Fibroblast of skin of left quadriceps (primary cell): ENCODE data around the gene UGT1A8.

Experiments
- DNase-seq, 2 experiments: peaks; one replicate each; pipeline ENCODE4 v3.0.0-alpha.2; 2013; ENCODE audit warnings: low read depth in 2 of 2

The UGT1A8 gene

DNA sequence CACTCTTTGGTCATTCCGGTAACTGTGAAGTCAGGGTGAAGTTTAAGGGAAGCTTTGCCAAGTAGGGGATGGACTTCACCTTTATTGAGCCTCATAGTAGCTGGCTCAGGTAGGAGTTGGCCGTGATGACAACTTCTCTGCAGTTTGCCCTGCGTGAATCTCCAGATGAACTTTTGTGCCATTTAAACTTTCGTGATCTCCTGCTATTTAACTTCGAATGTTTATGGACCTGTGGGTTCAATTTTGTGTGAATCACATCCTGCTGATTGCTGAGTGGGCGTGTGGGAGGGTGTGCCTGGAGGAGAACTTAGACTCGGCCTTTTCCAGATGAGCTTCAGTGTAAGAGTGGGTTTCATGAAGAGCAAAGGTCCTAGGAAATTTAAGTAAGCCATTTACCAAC, 146.8 kb downstream of the UGT1A8 start:
- no peak for DNase-seq

DNA sequence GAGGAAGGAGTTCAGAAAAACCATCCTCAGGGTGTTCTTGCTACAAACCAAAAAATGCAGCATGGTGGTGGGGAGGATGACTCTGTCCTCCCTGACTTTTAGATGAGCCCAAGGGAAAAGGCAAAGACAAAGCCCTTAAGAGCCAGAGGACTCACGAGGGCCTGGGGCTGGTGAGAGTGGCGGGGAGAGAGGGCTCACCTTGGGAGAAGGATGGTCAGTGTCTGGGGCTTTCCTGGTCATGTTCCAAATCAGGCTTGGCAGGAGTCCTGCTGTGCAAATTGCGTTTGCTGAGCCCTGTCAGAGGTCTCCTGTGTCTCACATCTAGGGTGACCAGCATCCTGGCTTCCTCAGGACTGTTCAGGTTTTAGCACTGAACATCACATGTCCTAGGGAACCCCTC, 147.3 kb downstream of the UGT1A8 start:
- DNase-seq = no peak

DNA sequence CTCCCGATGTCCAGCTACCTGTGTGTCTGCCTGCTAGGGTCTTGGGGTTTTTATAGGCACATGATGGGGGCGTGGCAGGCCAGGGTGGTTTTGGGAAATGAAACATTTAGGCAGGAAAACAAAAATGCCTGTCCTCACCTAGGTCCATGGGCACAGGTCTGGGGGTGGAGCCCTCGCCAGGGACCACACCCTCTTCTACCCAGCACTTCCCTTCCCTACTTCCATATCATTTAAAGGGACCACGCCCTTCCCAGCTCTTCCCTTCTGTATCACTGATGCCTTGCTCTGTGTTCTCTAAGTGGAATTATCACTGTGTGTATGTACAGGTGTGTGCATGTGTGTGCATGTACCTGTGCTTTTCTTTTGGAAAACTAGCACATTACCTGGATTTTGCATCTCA, 149.0 kb downstream of the UGT1A8 start:
- no peak for DNase-seq

DNA sequence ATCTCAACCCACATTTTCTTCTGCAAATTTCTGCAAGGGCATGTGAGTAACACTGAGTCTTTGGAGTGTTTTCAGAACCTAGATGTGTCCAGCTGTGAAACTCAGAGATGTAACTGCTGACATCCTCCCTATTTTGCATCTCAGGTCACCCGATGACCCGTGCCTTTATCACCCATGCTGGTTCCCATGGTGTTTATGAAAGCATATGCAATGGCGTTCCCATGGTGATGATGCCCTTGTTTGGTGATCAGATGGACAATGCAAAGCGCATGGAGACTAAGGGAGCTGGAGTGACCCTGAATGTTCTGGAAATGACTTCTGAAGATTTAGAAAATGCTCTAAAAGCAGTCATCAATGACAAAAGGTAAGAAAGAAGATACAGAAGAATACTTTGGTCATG, 150.6 kb downstream of the UGT1A8 start:
- DNase-seq = no peak

DNA sequence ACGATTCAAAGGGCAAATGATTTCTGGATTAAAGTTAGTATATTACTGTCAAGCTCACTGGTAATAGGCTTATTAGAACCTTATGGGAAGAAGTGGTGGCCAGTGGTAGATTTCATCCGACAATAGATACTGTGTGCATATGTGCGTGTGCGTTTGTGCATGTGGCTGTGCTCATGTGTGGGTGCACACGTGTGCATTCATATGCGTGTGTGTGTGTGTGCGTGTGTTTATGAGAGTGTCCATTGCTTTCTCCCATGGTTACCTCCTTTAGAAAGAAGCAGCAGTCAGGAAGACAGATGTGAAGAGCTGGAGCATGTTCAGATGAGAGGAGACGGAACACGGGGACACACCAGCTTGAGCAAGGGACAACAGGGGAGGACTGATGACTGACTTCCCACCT, 151.8 kb downstream of the UGT1A8 start:
- DNase-seq = no peak

DNA sequence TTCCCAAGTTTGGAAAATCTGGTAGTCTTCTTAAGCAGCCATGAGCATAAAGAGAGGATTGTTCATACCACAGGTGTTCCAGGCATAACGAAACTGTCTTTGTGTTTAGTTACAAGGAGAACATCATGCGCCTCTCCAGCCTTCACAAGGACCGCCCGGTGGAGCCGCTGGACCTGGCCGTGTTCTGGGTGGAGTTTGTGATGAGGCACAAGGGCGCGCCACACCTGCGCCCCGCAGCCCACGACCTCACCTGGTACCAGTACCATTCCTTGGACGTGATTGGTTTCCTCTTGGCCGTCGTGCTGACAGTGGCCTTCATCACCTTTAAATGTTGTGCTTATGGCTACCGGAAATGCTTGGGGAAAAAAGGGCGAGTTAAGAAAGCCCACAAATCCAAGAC, 154.7 kb downstream of the UGT1A8 start:
- no peak for DNase-seq

DNA sequence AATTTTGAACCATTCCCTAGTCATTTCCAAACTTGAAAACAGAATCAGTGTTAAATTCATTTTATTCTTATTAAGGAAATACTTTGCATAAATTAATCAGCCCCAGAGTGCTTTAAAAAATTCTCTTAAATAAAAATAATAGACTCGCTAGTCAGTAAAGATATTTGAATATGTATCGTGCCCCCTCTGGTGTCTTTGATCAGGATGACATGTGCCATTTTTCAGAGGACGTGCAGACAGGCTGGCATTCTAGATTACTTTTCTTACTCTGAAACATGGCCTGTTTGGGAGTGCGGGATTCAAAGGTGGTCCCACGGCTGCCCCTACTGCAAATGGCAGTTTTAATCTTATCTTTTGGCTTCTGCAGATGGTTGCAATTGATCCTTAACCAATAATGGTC, 155.2 kb downstream of the UGT1A8 start:
- no peak for DNase-seq

DNA sequence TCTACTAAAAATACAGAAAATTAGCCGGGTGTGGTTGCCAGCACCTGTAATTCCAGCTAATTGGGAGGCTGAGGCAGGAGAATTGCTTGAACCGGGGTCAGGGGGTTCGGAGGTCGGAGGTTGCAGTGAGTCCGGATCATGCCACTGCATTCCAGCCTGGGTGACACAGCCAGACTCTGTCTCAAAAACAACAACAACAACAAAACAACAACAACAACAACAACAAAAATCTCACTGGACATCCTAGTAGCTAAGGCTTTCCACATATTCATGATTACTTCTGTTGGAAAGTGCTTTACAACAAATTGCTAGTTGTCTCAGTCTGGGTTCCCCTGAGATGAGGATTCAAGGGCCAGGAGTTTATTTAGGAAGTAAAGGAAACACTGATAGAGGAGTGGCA, 156.4 kb downstream of the UGT1A8 start:
- no peak for DNase-seq

DNA sequence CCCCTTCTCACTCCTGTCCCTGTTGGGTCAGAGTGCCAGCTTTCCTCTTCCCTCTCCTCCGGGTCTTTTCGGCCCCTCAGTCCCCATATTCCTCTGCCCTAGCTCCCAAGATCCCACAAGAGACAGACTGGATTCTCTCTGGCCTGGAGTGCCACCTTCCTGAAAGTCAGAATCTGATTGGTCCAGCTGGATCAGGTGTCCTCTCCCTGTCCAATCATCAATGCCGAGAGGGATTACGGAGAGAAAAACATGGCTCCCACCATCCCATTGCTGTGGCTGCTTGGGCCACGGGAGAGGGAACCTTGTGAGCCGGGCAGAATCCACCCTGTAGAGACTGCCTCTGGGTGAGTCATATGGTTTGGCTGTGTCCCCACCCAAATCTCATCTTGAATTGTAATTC, 158.0 kb downstream of the UGT1A8 start:
- DNase-seq = no peak

DNA sequence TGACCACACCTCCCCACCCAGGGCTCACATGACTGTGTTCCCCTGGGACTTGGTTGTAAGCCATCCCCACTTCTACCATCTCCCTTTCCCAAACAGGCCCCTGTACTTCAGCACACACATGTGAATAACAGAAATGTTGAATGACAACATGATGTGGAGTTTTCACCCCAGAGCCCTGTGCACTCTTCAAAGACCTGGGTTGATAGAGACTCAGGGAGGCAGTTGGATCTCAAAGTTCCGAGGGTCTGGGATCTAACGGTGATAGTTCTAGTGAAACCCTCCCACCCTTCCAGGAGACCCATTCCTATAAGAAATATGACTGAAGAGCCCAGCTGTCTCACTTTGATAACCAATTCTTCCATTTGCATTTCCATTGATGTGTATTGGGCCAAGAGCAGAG, 160.6 kb downstream of the UGT1A8 start, which contains the start of gene MROH2A:
MROH2A (plus strand) TSS at position 301 of the 400 bp plus-strand sequence. CDS start 1,029 bp downstream, outside the sequence.
- no peak for DNase-seq

DNA sequence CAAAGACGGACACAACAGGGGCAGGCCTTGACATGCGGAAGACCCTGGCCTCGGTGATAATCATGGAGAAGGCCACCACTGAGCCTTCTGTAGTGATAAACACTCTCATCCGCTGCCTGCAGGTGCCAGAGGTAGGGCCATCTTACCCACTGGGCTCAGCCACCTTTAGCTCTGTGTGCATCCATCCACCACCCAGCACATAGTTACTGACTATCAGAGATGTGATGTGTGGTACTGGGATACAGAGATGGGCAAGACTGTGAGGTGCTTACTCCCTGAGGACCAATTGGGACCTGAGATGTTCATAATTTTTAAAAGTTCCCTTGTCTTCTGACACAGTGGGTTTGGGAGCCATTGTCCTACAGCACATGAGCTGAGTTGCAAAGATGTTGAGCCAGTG, 162.3 kb downstream of the UGT1A8 start:
- DNase-seq = no peak

DNA sequence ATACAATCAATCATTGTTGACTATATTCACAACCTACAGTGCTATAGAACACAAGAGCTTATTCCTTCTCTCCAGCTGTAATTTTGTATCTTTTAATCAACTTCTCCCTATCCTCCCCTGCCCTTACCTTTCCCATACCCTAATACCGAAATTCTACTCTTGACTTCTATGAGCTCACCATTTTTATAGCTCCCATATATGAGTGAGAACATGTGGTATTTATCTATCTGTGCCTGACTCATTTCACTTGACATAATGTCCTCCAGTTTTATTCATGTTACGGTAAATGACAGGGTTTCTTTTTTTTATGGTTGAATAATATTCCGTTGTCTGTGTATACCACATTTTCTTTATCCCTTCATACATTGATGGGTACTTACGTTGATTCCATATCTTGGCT, 163.3 kb downstream of the UGT1A8 start:
- DNase-seq = no peak

DNA sequence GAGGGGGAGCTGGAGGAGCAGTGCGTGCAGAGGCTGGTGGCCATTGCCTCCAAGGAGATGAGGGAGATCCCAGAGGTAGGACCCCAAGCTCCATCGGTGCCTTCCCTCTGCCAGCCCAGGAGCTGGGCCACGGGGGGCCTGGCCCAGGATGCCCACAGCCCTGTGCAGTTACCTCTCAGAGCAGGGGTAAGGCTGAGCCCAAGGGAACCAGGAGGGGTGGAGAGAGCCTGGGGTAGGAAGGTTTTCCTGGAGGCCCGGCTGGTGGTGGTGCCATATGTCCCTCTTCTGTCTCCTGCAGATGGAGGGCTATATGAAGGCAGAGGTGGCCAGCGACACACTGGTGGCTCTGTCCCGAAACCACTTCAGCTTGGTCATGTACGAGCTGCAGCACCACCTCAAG, 172.1 kb downstream of the UGT1A8 start:
- no peak for DNase-seq

DNA sequence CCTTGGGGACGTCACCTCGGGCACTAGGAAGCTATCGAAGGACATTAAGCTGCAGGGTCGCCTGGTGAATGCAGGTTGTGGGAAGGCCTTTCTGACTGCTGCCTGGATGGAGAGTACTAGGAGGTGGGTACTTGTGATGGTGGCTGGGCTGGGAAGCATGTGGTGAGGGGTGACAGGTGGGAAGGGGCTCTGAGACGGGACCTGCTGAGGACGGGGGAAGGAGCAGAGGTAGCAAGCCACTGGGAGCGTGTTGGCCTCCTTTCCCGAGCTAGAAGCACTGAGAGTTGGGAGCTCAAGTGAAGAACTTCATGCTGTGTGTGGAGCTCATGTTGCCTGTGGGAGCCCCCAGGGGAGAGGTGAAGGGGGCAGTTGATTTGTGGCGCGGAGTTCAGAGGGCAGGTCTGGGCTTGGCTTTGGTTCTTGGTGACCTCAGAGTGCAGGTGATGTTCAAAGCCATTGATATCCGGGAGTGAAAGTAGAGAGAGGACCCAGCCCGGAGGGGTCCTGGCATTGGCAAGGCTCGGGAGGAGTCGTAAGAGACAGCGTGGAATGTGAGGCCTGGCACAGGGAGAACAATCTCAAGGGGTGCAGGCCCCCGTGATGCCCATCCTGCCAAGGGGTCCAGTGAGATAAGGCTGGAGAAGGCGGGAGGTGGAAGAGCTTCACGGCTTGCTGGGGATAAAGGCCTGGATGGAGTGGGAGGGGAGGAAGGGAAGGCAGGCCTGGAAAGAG, 173.9 kb downstream of the UGT1A8 start:
- no peak for DNase-seq

DNA sequence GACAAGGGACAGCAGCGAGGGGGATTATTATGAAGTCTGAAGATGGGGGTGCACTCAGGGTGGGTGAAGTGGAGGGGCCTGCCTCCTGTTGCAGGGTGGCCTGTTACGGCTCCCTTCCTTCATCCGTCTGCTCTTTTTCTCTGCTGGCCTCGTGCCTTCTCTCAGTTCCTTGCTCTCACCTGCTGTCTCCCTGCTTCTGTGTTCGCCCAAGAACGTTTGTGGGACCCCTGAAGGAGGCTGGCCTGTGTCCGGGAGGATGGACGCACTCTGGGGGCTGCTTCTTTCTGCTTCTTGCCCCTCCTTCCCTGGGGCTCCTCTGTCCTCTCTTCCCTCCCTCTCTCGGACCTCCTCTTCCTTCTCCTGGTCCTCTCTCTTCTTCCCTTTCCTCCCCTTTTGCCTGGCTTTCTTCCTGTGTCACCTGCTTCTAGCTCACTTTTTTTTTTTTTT, 174.5 kb downstream of the UGT1A8 start:
- no peak for DNase-seq

DNA sequence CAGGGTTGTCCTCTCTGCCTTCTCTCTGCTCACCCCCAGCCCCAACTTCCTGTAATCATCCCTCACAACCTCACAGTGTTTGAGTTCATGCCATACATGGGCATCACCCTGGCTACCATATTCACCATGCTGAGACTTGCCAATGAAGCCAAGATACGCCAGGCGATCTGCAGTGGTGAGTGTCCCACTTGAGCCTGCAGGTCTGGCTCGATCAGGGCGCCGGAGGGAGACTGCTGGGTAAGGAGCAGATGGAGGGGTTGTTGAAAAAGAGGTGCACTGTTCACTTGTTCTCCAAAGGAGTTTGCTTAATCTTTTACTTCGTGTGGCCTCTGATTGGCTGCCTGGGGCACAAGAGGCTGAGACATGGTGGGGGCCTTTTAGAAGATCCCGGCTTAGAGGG, 175.3 kb downstream of the UGT1A8 start:
- DNase-seq = no peak

DNA sequence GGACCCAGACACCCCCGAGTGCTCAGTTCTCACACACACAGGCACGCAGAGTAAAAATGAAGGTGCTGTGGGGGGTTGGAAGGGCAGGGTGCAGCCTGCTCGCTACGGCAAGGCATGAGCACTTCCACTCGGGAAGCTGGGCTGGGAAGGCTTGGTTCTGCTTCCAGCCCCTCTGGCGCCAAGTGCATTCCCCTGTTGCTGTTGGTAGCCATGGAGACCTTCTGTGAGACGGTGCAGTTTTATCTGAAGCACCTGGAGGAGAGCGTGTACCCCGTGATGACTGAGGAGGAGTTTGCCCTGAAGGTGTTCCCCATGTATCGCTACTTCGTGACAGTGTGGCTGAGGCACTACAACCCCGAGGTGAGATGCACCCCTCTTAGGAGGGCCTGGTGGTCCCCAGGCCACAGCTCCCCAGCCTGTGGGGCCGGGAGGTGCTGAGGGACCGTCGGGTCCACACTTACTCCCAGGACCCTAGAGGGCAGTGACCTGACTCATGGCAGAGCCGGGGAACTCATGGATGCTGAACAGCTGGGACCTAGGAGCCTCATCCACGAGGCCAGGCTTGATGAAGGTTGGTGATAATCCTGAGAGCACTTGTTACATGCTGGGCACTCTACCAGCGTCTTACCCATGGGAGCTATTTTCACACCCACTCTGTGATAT, 176.2 kb downstream of the UGT1A8 start:
- DNase-seq = no peak

DNA sequence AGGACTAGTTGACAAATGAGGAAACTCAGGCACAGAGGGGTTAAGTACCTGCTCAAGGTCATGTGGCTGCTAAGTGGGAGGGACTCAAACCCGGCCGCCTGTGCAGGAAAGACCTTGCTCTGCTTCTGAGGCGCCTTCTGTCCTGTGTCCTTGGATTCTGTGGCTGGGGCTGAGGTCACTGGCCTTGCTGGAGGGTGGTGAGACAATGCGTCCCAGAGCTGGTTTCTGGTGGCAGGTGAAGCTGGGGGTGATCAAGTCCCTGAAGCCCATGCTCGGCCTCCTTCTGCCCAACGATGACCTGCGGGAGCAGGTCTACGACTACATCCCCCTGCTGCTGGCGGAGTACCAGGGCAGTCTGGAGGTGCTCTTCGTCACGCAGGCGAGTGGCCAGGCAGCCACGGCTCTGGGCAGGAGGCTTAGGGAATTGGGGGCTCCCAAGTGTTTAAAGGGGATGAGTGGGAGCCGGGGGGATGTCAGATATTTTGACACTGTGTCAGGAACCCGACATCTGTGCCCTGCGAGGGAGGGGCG, 176.8 kb downstream of the UGT1A8 start:
- DNase-seq = no peak

DNA sequence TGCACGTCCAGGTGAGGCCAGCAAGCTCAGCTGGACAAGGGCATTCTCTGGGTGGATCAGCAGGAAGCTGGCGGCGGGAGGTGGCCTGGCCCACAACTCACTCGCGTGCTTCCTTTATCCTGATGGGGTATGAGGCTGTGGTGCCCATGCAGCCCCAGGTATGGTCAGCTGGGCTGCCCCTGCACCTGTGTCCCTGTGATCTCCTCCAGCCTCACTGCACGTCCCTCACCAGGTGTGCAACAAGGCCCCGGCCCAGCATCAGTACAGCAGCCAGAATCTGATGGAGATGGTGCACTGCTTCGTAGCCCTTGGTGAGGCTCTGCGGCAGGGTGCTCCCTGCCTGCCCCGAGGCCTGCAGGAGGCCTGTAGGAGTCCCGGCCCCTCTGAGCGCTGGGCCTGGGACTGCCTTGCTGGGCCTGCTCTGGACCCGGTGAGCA, 178.3 kb downstream of the UGT1A8 start:
- no peak for DNase-seq

DNA sequence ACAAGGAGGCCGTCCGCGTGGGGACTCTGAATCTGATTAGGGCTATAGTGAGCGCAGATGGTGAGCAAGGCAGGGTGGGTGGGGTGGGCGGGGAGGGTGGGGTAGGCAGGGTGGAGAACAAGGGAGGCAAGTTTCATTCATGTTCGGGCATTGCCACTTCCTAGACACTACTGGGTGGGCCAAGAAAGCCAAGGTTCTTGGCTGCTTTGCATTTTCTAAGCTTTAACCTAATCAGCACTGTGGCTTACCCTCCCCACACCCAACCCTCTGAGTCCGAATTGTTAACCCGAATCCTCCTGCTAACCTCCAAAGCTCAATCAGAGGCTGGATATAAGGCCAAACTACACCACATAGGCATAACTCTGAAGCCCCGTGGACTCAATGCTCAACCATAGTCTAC, 178.8 kb downstream of the UGT1A8 start:
- DNase-seq = no peak

DNA sequence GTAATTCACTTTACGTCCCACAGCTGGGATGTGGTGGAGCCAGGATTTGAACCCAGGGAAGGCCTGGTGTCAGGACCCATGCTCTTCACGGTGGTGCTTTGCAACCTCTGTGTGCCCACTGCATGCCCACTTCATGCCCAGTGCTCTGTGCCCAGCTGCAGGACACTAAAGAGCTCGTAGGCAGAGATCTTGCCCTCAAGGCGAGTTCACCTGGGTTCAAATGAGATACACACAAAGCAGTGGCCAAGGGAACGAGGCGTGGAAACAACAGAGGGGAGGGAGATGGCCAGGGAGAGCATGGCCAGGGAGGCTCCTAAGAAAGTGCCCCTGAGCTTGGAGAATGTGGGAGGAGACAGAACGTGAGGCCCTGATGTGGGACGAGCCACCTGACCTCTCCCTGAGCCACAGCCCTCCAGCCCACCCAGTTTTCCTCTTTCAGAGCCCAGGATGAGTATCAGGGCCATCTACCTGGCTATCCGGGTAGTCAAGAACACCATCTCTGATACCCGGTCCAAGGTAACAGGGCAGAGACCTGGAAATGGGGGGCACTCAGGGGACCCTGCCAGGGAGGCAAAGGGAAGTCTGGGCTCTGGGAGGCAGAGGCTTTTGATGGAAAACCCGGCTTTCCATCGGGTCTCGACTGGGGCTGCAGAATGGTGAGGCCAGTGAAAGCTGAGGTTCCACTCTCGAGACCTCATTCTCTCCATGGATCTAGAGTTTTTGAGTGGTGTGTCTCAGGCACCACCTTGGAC, 181.1 kb downstream of the UGT1A8 start:
- no peak for DNase-seq

DNA sequence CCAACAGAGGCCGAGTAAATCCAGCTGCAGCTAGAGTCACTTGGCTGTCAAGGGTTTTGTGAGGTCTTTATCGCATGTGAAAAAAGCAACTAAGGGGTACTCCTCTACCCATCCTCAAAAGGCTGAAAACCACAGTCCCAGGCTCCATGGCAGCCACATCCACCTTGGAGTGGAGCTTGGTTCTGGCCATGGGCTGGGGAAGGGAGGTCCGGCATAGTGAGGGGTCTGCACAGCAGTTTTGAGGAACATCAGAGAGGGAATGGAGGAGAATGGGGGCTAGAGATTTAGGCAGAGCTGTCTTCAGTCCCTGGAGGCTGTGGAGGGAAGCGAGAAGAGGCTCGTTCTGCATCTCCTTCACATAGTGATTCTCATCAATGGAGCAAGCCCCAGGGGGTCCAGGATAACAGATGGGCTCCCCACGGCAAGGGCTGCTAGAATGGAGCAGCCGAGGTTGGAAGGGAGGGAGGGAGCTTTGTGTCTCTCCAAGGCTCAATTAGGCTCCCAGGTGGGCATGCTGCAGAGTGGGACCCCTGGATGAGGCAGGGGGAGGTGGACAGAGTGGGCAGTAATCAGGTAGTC, 181.7 kb downstream of the UGT1A8 start:
- no peak for DNase-seq
